ENCODE data around the gene CRYBB3.

DNA sequence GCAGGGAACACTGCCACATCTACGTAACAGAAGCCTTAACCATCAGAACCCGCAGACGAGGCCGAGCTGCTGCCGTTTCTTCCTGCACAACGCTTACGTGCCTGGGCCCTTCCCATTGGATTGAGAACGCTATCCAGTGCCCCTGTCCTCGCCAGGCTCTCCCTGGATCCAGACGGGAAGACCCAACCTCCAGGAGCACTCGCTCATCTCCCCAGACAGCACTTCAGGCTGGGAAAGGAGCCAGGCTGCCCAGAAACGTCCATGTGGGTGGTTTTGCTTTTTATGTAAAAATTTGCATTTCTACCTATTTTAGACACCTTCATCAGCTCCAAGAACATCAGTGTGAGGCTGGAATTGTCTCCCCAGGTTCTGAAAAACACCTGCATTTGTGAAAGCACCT lies 7.3 kb upstream of the CRYBB3 start:
- no peak for TF ChIP-seq NFIC (IDR thresholded peaks at IDR 0.05; ENCODE audit: low read length)
- no peak for TF ChIP-seq HDAC6 (IDR thresholded peaks at IDR 0.05; ENCODE audit: low read depth, low read length)

All from HepG2 (cell line).